Hepatocyte (in vitro differentiated cells): ENCODE data around the gene POGLUT2. TPM values are rescaled to one million over a fixed set of nuclear protein-coding genes. Genes with fewer than 3 reads are reported as not detected.

ENCODE experiments used
- DNase-seq: peaks from one replicate; pipeline ENCODE4 v3.0.0-alpha.2; 2016; ENCODE audit warnings: low spot score
- H2AFZ ChIP-seq: fragments of 200-600 bp; sonication (generic); 2 replicates; pipeline ENCODE4 v1.6.0; 2016; ENCODE audit warnings: antibody characterized with exemption, mild to moderate bottlenecking
- H3K27ac ChIP-seq: fragments of 200-600 bp; sonication (generic); 2 replicates; pipeline ENCODE4 v1.5.1; 2016; ENCODE audit warnings: mild to moderate bottlenecking
- H3K27me3 ChIP-seq: fragments of 200-600 bp; sonication (generic); 2 replicates; pipeline ENCODE4 v1.6.1; 2016
- H3K36me3 ChIP-seq: fragments of 200-600 bp; sonication (generic); replicated peaks from 2 replicates; pipeline ENCODE4 v1.5.1; 2016; ENCODE audit warnings: low read depth; ENCODE audit not compliant: insufficient read depth
- H3K4me1 ChIP-seq: fragments of 200-600 bp; sonication (generic); 2 replicates; pipeline ENCODE4 v1.5.1; 2016; ENCODE audit warnings: mild to moderate bottlenecking, moderate library complexity; ENCODE audit not compliant: insufficient read depth
- H3K4me2 ChIP-seq: fragments of 200-600 bp; sonication (generic); 2 replicates; pipeline ENCODE4 v1.6.0; 2016
- H3K4me3 ChIP-seq: fragments of 200-600 bp; sonication (generic); 2 replicates; pipeline ENCODE4 v1.5.1; 2016; ENCODE audit warnings: mild to moderate bottlenecking
- H3K79me2 ChIP-seq: fragments of 200-600 bp; sonication (generic); 2 replicates; pipeline ENCODE4 v1.6.0; 2017; ENCODE audit warnings: mild to moderate bottlenecking
- H3K9me2 ChIP-seq: fragments of 200-600 bp; sonication (generic); replicated peaks from 2 replicates; pipeline ENCODE4 v1.6.0; 2017; ENCODE audit warnings: mild to moderate bottlenecking; ENCODE audit not compliant: insufficient read depth
- H3K9me3 ChIP-seq: fragments of 200-600 bp; sonication (generic); 2 replicates; pipeline ENCODE4 v1.5.1; 2016; ENCODE audit warnings: low read depth, mild to moderate bottlenecking
- H4K20me1 ChIP-seq: fragments of 200-600 bp; sonication (generic); 2 replicates; pipeline ENCODE4 v1.6.0; 2016; ENCODE audit warnings: mild to moderate bottlenecking; ENCODE audit not compliant: insufficient read depth, poor library complexity, severe bottlenecking
- CTCF ChIP-seq: fragments of 200-600 bp; sonication (generic); IDR thresholded peaks from 2 replicates; pipeline ENCODE4 v1.5.1; 2016; ENCODE audit warnings: antibody characterized with exemption, mild to moderate bottlenecking; ENCODE audit not compliant: poor library complexity
- EZH2 ChIP-seq: fragments of 200-600 bp; sonication (generic); IDR thresholded peaks from 2 replicates; pipeline ENCODE4 v1.6.1; 2016; ENCODE audit warnings: antibody characterized with exemption, mild to moderate bottlenecking, borderline replicate concordance
- EZH2phosphoT487 ChIP-seq: fragments of 200-600 bp; sonication (generic); IDR thresholded peaks from one replicate; pipeline ENCODE4 v1.6.1; 2018; ENCODE audit warnings: antibody characterized with exemption, mild to moderate bottlenecking, low read depth, moderate library complexity; ENCODE audit not compliant: unreplicated experiment, severe bottlenecking
- WGBS: methylation state at CpG from one replicate; pipeline ENCODE4 v1.1.6; 2016; ENCODE audit warnings: low lambda C conversion rate; ENCODE audit errors: missing lambda C conversion rate; 5-methylcytosine and 5-hydroxymethylcytosine counted together
- polyA plus RNA-seq: library from polyadenylated mRNA; unstranded; fragments of >200 nt; fragmentation: Nextera tagmentation; extraction: Ambion mirVana; gene quantifications from 2 replicates; pipeline ENCODE4 v1.2.1, GENCODE V29; 2016
- total RNA-seq: library from RNA; depleted of rRNA; stranded (reverse); fragments of >200 nt; gene quantifications from 2 replicates; pipeline ENCODE4 v1.2.3, GENCODE V29; 2014

The POGLUT2 gene
- total and polyA plus RNA-seq, 2 experiments from 2014 or later: 18.1 TPM

DNA sequence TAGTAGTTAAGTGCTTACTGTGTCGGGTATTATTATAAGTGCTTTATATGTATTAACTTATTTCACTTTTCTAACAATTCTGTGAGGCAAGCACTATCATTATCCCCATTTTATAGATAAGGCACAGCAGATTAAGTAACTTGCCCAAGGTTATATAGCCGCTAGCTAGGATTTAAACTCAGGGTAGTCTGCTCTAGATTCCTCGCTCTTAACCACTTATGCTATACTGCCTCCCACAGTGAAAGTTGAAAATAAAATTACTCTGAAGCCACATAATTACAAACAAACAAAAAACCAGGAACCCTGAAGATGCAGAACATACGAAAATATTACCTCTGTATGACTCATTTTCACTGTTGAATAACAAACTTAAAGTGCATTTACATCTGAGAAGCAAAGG is 29.1 kb downstream of the POGLUT2 start:
- no peaks in the 10 kb centered on the region for H3K9me3 ChIP-seq
- H3K79me2 ChIP-seq: peaks cover 12% of the 10 kb centered on the region
- 72% methylated on average over 4 of the region's 4 CpGs for WGBS
- no peaks in the 10 kb centered on the region for H3K9me2 ChIP-seq
- no peak for DNase-seq
- no peak overlapping the region for H3K27ac ChIP-seq
- no peak for TF ChIP-seq EZH2
- no peak for TF ChIP-seq EZH2phosphoT487
- TF ChIP-seq CTCF: no peak
- no peaks in the 10 kb centered on the region for H3K27me3 ChIP-seq
- H3K4me3 ChIP-seq: no peak overlapping the region
- peaks cover 13% of the 10 kb centered on the region for H3K4me1 ChIP-seq
- H3K36me3 ChIP-seq: no peaks in the 10 kb centered on the region
- no peak overlapping the region for H2AFZ ChIP-seq
- H4K20me1 ChIP-seq: no peaks in the 10 kb centered on the region
- no peak overlapping the region for H3K4me2 ChIP-seq

- Histone ChIP-seq H2AFZ (no peak overlapping the region), H3K27ac (no peak overlapping the region), H3K9me3 (no peaks in the 10 kb centered on the region), H3K9me2 (no peaks in the 10 kb centered on the region), H3K27me3 (no peaks in the 10 kb centered on the region), H3K4me3 (no peak overlapping the region), H4K20me1 (no peaks in the 10 kb centered on the region), H3K4me2 (no peak overlapping the region), H3K36me3 (no peaks in the 10 kb centered on the region), H3K4me1 (peaks cover 13% of the 10 kb centered on the region), H3K79me2 (peaks cover 12% of the 10 kb centered on the region)
- no peak for DNase-seq
- 81% methylated on average over 2 of the region's 2 CpGs for WGBS
- no peak for TF ChIP-seq CTCF
- no peak for TF ChIP-seq EZH2
- no peak for TF ChIP-seq EZH2phosphoT487
Observed at GRCh38 chr13:102768909-102769308, 29.9 kb downstream of the POGLUT2 start.

GRCh38 chr13:102763741-102764140 is 35.0 kb downstream of the POGLUT2 start:
- WGBS: 93% methylated on average over 1 of the region's 1 CpG
- Histone ChIP-seq H3K79me2 (no peaks in the 10 kb centered on the region), H3K9me3 (no peaks in the 10 kb centered on the region), H3K36me3 (no peaks in the 10 kb centered on the region), H3K4me2 (no peak overlapping the region), H2AFZ (no peak overlapping the region), H4K20me1 (no peaks in the 10 kb centered on the region), H3K4me1 (no peaks in the 10 kb centered on the region), H3K27ac (no peak overlapping the region), H3K9me2 (no peaks in the 10 kb centered on the region), H3K4me3 (no peak overlapping the region), H3K27me3 (no peaks in the 10 kb centered on the region)
- DNase-seq: no peak
- TF ChIP-seq CTCF: no peak

DNA sequence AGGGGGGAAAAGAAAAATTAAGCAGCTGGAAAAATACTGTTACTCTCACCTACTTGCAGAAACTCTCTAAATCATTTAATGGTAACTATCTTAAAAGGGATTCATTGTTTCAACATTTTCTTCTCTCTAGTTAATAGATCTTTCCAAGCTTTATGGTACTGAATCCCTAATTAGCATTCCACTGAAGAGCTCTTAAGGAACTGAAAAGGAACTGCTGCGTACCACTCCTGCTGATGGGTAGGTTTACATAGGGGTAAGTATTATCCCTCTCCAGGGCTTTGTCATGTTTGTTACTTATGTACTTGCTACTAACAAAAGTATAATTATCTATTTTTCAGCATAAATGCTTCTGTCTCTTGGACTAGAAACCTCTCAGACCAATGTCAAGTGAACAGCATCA is 37.7 kb downstream of the POGLUT2 start:
- 78% methylated on average over 1 of the region's 1 CpG for WGBS
- Histone ChIP-seq H3K4me2 (no peak overlapping the region), H3K27ac (no peak overlapping the region), H3K9me2 (no peaks in the 10 kb centered on the region), H3K4me3 (no peak overlapping the region), H3K27me3 (no peaks in the 10 kb centered on the region), H2AFZ (no peak overlapping the region), H4K20me1 (no peaks in the 10 kb centered on the region), H3K4me1 (no peaks in the 10 kb centered on the region), H3K36me3 (no peaks in the 10 kb centered on the region), H3K9me3 (no peaks in the 10 kb centered on the region), H3K79me2 (no peaks in the 10 kb centered on the region)
- DNase-seq: no peak
- TF ChIP-seq EZH2phosphoT487 (no peak), EZH2 (no peak), CTCF (no peak)
